ENCODE results near the gene GPR142. TPM values are rescaled to one million over a fixed set of nuclear protein-coding genes. Genes with fewer than 3 reads are reported as not detected.
A peak's percentile ranks its signal among the peaks of the same experiment; 100 is the strongest.

The GPR142 gene
- total RNA-seq, 2 donors from 2014 or later, result 0.35 to 0.74 TPM

- TF ChIP-seq CTCF (IDR thresholded peaks at IDR 0.05), result no peak
- DNase-seq, result no peak
- no peaks in the 10 kb centered on the region for H3K4me1 ChIP-seq
- H3K9ac ChIP-seq (ENCODE audit: low read depth in 2 of 2, low read length in 2 of 2), result no peak overlapping the region
- H3K27me3 ChIP-seq, result peaks cover 38% of the 10 kb centered on the region
- no peak overlapping the region for H3K4me3 ChIP-seq
- no peak overlapping the region for H3K27ac ChIP-seq
- no peaks in the 10 kb centered on the region for H3K9me3 ChIP-seq
- H3K36me3 ChIP-seq, result no peaks in the 10 kb centered on the region
- intact Hi-C loops (cut with DNase I), result no loop called here
Observed at GRCh38 chr17:74351552-74352210, 15.6 kb upstream of the GPR142 start.

GRCh38 chr17:74353446-74354060, 13.8 kb upstream of the GPR142 start:
- H3K9ac ChIP-seq (ENCODE audit: low read depth in 2 of 2, low read length in 2 of 2), result no peak overlapping the region
- no peak overlapping the region for H3K4me3 ChIP-seq
- H3K9me3 ChIP-seq, result no peaks in the 10 kb centered on the region
- no peak for DNase-seq
- TF ChIP-seq CTCF (IDR thresholded peaks at IDR 0.05), result no peak
- H3K27ac ChIP-seq, result no peak overlapping the region
- no peaks in the 10 kb centered on the region for H3K36me3 ChIP-seq
- H3K27me3 ChIP-seq, result peaks cover 52% of the 10 kb centered on the region
- intact Hi-C loops (cut with DNase I), result no loop called here
- peaks cover 5% of the 10 kb centered on the region for H3K4me1 ChIP-seq

GRCh38 chr17:74354123-74354522, 13.2 kb upstream of the GPR142 start:
- no peak overlapping the region for H3K4me3 ChIP-seq
- intact Hi-C loops (cut with DNase I), result no loop called here

GRCh38 chr17:74354561-74354960, 12.7 kb upstream of the GPR142 start:
- peaks cover 5% of the 10 kb centered on the region for H3K4me1 ChIP-seq
- TF ChIP-seq CTCF (IDR thresholded peaks at IDR 0.05), result no peak
- no peak overlapping the region for H3K4me3 ChIP-seq
- H3K27ac ChIP-seq, result no peak overlapping the region
- H3K9ac ChIP-seq (ENCODE audit: low read depth in 2 of 2, low read length in 2 of 2), result no peak overlapping the region
- DNase-seq, result no peak
- no peaks in the 10 kb centered on the region for H3K36me3 ChIP-seq
- peaks cover 52% of the 10 kb centered on the region for H3K27me3 ChIP-seq
- intact Hi-C loops (cut with DNase I), result no loop called here
- no peaks in the 10 kb centered on the region for H3K9me3 ChIP-seq

More at GRCh38 chr17:74354123-74354522, 13.2 kb upstream of the GPR142 start:
- Histone ChIP-seq H3K27ac (no peak overlapping the region), H3K9me3 (no peaks in the 10 kb centered on the region), H3K9ac (ENCODE audit: low read depth in 2 of 2, low read length in 2 of 2) (no peak overlapping the region), H3K36me3 (no peaks in the 10 kb centered on the region), H3K27me3 (peaks cover 52% of the 10 kb centered on the region), H3K4me1 (peaks cover 5% of the 10 kb centered on the region)
- peak; percentile 58 for DNase-seq
- TF ChIP-seq CTCF (IDR thresholded peaks at IDR 0.05), result peak; percentile 58

- DNase-seq, result no peak
- Histone ChIP-seq H3K27ac (no peak overlapping the region), H3K4me3 (no peak overlapping the region), H3K4me1 (peaks cover 5% of the 10 kb centered on the region), H3K9me3 (no peaks in the 10 kb centered on the region), H3K36me3 (no peaks in the 10 kb centered on the region), H3K27me3 (peaks cover 53% of the 10 kb centered on the region), H3K9ac (ENCODE audit: low read depth in 2 of 2, low read length in 2 of 2) (no peak overlapping the region)
- intact Hi-C loops (cut with DNase I), result loop anchor here (5.0 kb wide), 1 partner anchor 53 kb away; no protein-coding TSS in a partner anchor
- TF ChIP-seq CTCF (IDR thresholded peaks at IDR 0.05), result no peak
Observed at GRCh38 chr17:74355065-74355464, 12.2 kb upstream of the GPR142 start.
